K562 (cell line): ENCODE measurements around the gene NECTIN2. TPM values are rescaled to one million over a fixed set of nuclear protein-coding genes. Genes with fewer than 3 reads are reported as not detected.

Experiments
- ATF7 ChIP-seq: fragments of 450-650 bp; IDR thresholded peaks from 2 replicates; pipeline ENCODE4 v1.7.1; 2014; ENCODE audit warnings: mild to moderate bottlenecking, moderate library complexity
- CEBPG ChIP-seq, 3 experiments: fragments of 200-800 bp in 1 of 3; sonication (Bioruptor generic) in 1 of 3; sonication (generic) in 1 of 3; formaldehyde crosslinking in 1 of 3; IDR thresholded peaks in 2 of 3; conservative IDR thresholded peaks in 1 of 3; 2 replicates each; pipeline versions ENCODE4 v1.6.1 to v1.8.0; 2016 to 2022; ENCODE audit warnings: missing compliant biosample characterization in 2 of 3, missing genetic modification characterization in 2 of 3, mild to moderate bottlenecking in 1 of 3, missing genetic modification reagents in 1 of 3
- CTBP1 ChIP-seq: fragments of 450-650 bp; IDR thresholded peaks from 2 replicates; pipeline ENCODE4 v1.6.1; 2016; ENCODE audit warnings: borderline replicate concordance
- GABPB1 ChIP-seq: sonication (generic); formaldehyde crosslinking; IDR thresholded peaks from 2 replicates; pipeline ENCODE4 v1.8.0; 2022; ENCODE audit warnings: mild to moderate bottlenecking, missing genetic modification reagents
- KLF16 ChIP-seq: IDR thresholded peaks from 2 replicates; pipeline ENCODE4 v1.6.1; 2016; ENCODE audit warnings: antibody characterized with exemption
- LCOR ChIP-seq: sonication (generic); formaldehyde crosslinking; IDR thresholded peaks from 2 replicates; pipeline ENCODE4 v1.8.0; 2022; ENCODE audit warnings: mild to moderate bottlenecking, missing genetic modification reagents
- RB1 ChIP-seq: fragments of 450-650 bp; IDR thresholded peaks from 2 replicates; pipeline ENCODE4 v1.6.1; 2017; ENCODE audit warnings: low read depth, mild to moderate bottlenecking
- SAFB ChIP-seq: fragments of 200-400 bp; formaldehyde crosslinking; IDR thresholded peaks from 2 replicates; pipeline ENCODE4 v1.6.1; 2017; ENCODE audit warnings: low read depth, low read length, borderline replicate concordance
- SMARCA4 ChIP-seq: fragments of 450-650 bp; IDR thresholded peaks from 2 replicates; pipeline ENCODE4 v1.6.1; 2016
- YY1 ChIP-seq, 3 experiments: IDR thresholded peaks; 2 replicates each; pipeline ENCODE4 v1.6.1; 2011; ENCODE audit warnings: low read length in 2 of 3, mild to moderate bottlenecking in 2 of 3, moderate library complexity in 2 of 3, borderline replicate concordance in 1 of 3, control low read depth in 1 of 3, low read depth in 1 of 3; ENCODE audit not compliant: insufficient read depth in 3 of 3, insufficient replicate concordance in 2 of 3, control insufficient read depth in 1 of 3, insufficient read length in 1 of 3; ENCODE audit errors: extremely low read depth in 1 of 3
- ZFX ChIP-seq: sonication (generic); formaldehyde crosslinking; IDR thresholded peaks from 2 replicates; pipeline ENCODE4 v1.8.0; 2022; ENCODE audit warnings: mild to moderate bottlenecking, missing genetic modification reagents, moderate library complexity
- polyA plus RNA-seq, 8 experiments: library from polyadenylated mRNA; depleted of rRNA in 4 of 8; stranded (reverse) in 5 of 8; unstranded in 3 of 8; fragments of >200 nt; fragmentation: Nextera tagmentation in 2 of 8; fragmentation: Illumina TruSeq in 1 of 8; extraction: Ambion mirVana in 2 of 8; extraction: Trizol in 1 of 8; gene quantifications; 2 replicates each; pipeline versions ENCODE4 v1.2.1 to v1.2.3, GENCODE V29; 2011 to 2014; ENCODE audit warnings: inconsistent platforms in 1 of 8, missing spikeins in 1 of 8
- total RNA-seq, 7 experiments: library from RNA; depleted of rRNA in 6 of 7; stranded (reverse); fragments of >200 nt in 6 of 7; fragmentation: Illumina TruSeq in 2 of 7; extraction: Trizol in 2 of 7; gene quantifications; 2 replicates each; pipeline versions ENCODE4 v1.2.1 to v1.2.3, GENCODE V29; 2011 to 2021; ENCODE audit warnings: low replicate concordance in 1 of 7
- TF ChIP-seq, protein P1 (sequence below), 3 experiments: IDR thresholded peaks in 2 of 3; conservative IDR thresholded peaks in 1 of 3; 2 replicates each; pipeline ENCODE4 v1.5.1; 2011 to 2012; ENCODE audit warnings: low read length in 3 of 3, mild to moderate bottlenecking in 3 of 3, control low read depth in 2 of 3, improper control_type of control experiment in 1 of 3, inconsistent platforms in 1 of 3, low read depth in 1 of 3, mixed read lengths in 1 of 3, moderate library complexity in 1 of 3; ENCODE audit not compliant: insufficient read depth in 2 of 3
- TF ChIP-seq, protein P2 (sequence below): fragments of 200-800 bp; sonication (Bioruptor generic); IDR thresholded peaks from 2 replicates; pipeline ENCODE4 v1.6.1; 2016; ENCODE audit warnings: missing genetic modification characterization, missing compliant biosample characterization
- TF ChIP-seq, protein P3 (sequence below): sonication (generic); formaldehyde crosslinking; IDR thresholded peaks from 2 replicates; pipeline ENCODE4 v1.8.0; 2023; ENCODE audit warnings: mild to moderate bottlenecking, missing genetic modification reagents

NECTIN2 gene
- total and polyA plus RNA-seq, 9 of the 15 experiments (the other 6 are each of a cell fraction or from before 2014, with no cell fraction given) = 3.9 to 94.9 (median 34.9) TPM

DNA sequence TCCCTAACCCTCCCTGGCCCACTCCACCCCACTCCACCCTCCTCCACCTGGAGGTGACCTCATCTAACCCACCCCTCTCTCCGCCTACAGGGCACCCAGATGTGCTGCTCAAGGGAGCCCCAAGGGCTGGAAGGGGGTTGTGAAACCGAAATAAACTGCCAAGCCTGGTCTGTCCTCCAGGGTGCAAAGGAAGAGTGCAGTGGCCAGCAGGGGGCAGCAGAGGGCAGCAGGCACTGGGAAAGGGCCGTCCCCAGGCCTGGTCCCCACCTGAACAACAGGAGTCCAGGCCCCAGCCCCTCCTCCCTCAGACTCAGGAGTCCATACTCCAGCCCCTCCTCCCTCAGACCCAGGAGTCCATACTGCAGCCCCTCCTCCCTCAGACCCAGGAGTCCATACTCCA is 45.6 kb upstream of the NECTIN2 start (continued):
- TF ChIP-seq, protein P1, sequence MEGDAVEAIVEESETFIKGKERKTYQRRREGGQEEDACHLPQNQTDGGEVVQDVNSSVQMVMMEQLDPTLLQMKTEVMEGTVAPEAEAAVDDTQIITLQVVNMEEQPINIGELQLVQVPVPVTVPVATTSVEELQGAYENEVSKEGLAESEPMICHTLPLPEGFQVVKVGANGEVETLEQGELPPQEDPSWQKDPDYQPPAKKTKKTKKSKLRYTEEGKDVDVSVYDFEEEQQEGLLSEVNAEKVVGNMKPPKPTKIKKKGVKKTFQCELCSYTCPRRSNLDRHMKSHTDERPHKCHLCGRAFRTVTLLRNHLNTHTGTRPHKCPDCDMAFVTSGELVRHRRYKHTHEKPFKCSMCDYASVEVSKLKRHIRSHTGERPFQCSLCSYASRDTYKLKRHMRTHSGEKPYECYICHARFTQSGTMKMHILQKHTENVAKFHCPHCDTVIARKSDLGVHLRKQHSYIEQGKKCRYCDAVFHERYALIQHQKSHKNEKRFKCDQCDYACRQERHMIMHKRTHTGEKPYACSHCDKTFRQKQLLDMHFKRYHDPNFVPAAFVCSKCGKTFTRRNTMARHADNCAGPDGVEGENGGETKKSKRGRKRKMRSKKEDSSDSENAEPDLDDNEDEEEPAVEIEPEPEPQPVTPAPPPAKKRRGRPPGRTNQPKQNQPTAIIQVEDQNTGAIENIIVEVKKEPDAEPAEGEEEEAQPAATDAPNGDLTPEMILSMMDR (IDR thresholded peaks at IDR 0.05 in 2 of 3, conservative IDR thresholded peaks at IDR 0.05 in 1 of 3; ENCODE audit: insufficient read depth in 2 of 3, low read depth in 1 of 3, low read length in 3 of 3) = peak; percentile 95 to 99 (median 99)
- TF ChIP-seq YY1 (IDR thresholded peaks at IDR 0.05; ENCODE audit: borderline replicate concordance in 1 of 3, control insufficient read depth in 1 of 3, extremely low read depth in 1 of 3, insufficient read depth in 3 of 3, insufficient read length in 1 of 3, insufficient replicate concordance in 2 of 3, low read depth in 1 of 3, low read length in 2 of 3) (peak in 1 of 3 experiments; percentile 48), LCOR (peak; percentile 50; the same call in 1 of the 2 replicates), ATF7 (peak; percentile 59; the same call in 1 of the 2 replicates), RB1 (peak; percentile 75; the same call in 1 of the 2 replicates), ZFX (CRISPR knock-in tag) (peak; percentile 46), CTBP1 (peak; percentile 42; the same call in 1 of the 2 replicates), CEBPG (CRISPR knock-in tag; IDR thresholded peaks at IDR 0.05) (peak; percentile 73), CEBPG (tag; conservative IDR thresholded peaks at IDR 0.05 in 1 of 2, IDR thresholded peaks at IDR 0.05 in 1 of 2) (peak in 1 of 2 experiments; percentile 33; a peak in 1 of 4 replicates), SAFB (no peak), KLF16 (0 out of 2 replicates have a peak, but pooled peaks have one; percentile 39), SMARCA4 (no peak), GABPB1 (CRISPR knock-in tag) (peak; percentile 65; the same call in 1 of the 2 replicates)
- TF ChIP-seq, protein P2, sequence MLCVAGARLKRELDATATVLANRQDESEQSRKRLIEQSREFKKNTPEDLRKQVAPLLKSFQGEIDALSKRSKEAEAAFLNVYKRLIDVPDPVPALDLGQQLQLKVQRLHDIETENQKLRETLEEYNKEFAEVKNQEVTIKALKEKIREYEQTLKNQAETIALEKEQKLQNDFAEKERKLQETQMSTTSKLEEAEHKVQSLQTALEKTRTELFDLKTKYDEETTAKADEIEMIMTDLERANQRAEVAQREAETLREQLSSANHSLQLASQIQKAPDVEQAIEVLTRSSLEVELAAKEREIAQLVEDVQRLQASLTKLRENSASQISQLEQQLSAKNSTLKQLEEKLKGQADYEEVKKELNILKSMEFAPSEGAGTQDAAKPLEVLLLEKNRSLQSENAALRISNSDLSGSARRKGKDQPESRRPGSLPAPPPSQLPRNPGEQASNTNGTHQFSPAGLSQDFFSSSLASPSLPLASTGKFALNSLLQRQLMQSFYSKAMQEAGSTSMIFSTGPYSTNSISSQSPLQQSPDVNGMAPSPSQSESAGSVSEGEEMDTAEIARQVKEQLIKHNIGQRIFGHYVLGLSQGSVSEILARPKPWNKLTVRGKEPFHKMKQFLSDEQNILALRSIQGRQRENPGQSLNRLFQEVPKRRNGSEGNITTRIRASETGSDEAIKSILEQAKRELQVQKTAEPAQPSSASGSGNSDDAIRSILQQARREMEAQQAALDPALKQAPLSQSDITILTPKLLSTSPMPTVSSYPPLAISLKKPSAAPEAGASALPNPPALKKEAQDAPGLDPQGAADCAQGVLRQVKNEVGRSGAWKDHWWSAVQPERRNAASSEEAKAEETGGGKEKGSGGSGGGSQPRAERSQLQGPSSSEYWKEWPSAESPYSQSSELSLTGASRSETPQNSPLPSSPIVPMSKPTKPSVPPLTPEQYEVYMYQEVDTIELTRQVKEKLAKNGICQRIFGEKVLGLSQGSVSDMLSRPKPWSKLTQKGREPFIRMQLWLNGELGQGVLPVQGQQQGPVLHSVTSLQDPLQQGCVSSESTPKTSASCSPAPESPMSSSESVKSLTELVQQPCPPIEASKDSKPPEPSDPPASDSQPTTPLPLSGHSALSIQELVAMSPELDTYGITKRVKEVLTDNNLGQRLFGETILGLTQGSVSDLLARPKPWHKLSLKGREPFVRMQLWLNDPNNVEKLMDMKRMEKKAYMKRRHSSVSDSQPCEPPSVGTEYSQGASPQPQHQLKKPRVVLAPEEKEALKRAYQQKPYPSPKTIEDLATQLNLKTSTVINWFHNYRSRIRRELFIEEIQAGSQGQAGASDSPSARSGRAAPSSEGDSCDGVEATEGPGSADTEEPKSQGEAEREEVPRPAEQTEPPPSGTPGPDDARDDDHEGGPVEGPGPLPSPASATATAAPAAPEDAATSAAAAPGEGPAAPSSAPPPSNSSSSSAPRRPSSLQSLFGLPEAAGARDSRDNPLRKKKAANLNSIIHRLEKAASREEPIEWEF (CRISPR knock-in tag) = no peak
- TF ChIP-seq, protein P3, sequence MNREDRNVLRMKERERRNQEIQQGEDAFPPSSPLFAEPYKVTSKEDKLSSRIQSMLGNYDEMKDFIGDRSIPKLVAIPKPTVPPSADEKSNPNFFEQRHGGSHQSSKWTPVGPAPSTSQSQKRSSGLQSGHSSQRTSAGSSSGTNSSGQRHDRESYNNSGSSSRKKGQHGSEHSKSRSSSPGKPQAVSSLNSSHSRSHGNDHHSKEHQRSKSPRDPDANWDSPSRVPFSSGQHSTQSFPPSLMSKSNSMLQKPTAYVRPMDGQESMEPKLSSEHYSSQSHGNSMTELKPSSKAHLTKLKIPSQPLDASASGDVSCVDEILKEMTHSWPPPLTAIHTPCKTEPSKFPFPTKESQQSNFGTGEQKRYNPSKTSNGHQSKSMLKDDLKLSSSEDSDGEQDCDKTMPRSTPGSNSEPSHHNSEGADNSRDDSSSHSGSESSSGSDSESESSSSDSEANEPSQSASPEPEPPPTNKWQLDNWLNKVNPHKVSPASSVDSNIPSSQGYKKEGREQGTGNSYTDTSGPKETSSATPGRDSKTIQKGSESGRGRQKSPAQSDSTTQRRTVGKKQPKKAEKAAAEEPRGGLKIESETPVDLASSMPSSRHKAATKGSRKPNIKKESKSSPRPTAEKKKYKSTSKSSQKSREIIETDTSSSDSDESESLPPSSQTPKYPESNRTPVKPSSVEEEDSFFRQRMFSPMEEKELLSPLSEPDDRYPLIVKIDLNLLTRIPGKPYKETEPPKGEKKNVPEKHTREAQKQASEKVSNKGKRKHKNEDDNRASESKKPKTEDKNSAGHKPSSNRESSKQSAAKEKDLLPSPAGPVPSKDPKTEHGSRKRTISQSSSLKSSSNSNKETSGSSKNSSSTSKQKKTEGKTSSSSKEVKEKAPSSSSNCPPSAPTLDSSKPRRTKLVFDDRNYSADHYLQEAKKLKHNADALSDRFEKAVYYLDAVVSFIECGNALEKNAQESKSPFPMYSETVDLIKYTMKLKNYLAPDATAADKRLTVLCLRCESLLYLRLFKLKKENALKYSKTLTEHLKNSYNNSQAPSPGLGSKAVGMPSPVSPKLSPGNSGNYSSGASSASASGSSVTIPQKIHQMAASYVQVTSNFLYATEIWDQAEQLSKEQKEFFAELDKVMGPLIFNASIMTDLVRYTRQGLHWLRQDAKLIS (CRISPR knock-in tag) = 0 out of 2 replicates have a peak, but pooled peaks have one; percentile 37
